GM19043 (cell line): ENCODE data around the gene BEND5.

Experiments used
- ATAC-seq: cut with Tn5 transposase; IDR thresholded peaks from one replicate; pipeline ENCODE4 v1.9.1; 2021; ENCODE audit warnings: low read depth; ENCODE audit not compliant: unreplicated experiment

The BEND5 gene

GRCh38 chr1:48767975-48768510 lies 8.6 kb downstream of the BEND5 start:
- ATAC-seq, result no peak

GRCh38 chr1:48765335-48765734 lies 11.4 kb downstream of the BEND5 start:
- no peak for ATAC-seq

- ATAC-seq, result no peak
Measured at GRCh38 chr1:48761986-48762385, 14.7 kb downstream of the BEND5 start.

- ATAC-seq, result no peak
Measured at GRCh38 chr1:48761411-48761810, 15.3 kb downstream of the BEND5 start.

GRCh38 chr1:48760857-48761256 lies 15.8 kb downstream of the BEND5 start:
- no peak for ATAC-seq

GRCh38 chr1:48758976-48759375 lies 17.7 kb downstream of the BEND5 start:
- ATAC-seq, result no peak

- ATAC-seq, result no peak
Measured at GRCh38 chr1:48757363-48757762, 19.3 kb downstream of the BEND5 start.

GRCh38 chr1:48756683-48757316 lies 19.9 kb downstream of the BEND5 start:
- ATAC-seq, result no peak

GRCh38 chr1:48753293-48753692 lies 23.4 kb downstream of the BEND5 start:
- ATAC-seq, result no peak

GRCh38 chr1:48750109-48750508 lies 26.6 kb downstream of the BEND5 start:
- no peak for ATAC-seq

- ATAC-seq, result no peak
Measured at GRCh38 chr1:48749068-48749467, 27.6 kb downstream of the BEND5 start.

GRCh38 chr1:48746906-48747305 lies 29.8 kb downstream of the BEND5 start:
- no peak for ATAC-seq

GRCh38 chr1:48744032-48744431 lies 32.7 kb downstream of the BEND5 start:
- no peak for ATAC-seq

GRCh38 chr1:48743480-48743879 lies 33.2 kb downstream of the BEND5 start:
- ATAC-seq, result no peak

GRCh38 chr1:48741380-48741779 lies 35.3 kb downstream of the BEND5 start:
- no peak for ATAC-seq

GRCh38 chr1:48740621-48741020 lies 36.1 kb downstream of the BEND5 start:
- ATAC-seq, result no peak

GRCh38 chr1:48739091-48739490 lies 37.6 kb downstream of the BEND5 start:
- ATAC-seq, result no peak

- no peak for ATAC-seq
Measured at GRCh38 chr1:48738356-48738755, 38.3 kb downstream of the BEND5 start.

GRCh38 chr1:48735796-48736195 lies 40.9 kb downstream of the BEND5 start:
- ATAC-seq, result no peak

GRCh38 chr1:48730164-48730910 lies 46.4 kb downstream of the BEND5 start:
- peak; percentile 66 for ATAC-seq

GRCh38 chr1:48728584-48728983 lies 48.1 kb downstream of the BEND5 start:
- no peak for ATAC-seq
